Measurements from ENCODE around the gene TIAM2. TPM values are rescaled to one million over a fixed set of nuclear protein-coding genes. Genes with fewer than 3 reads are reported as not detected.

TIAM2 gene
- total and polyA plus RNA-seq, 12 donors = 4.0 to 24.7 (median 8.8) TPM

GRCh38 chr6:155038104-155038503 lies 43.0 kb downstream of the TIAM2 start:
- Histone ChIP-seq H3K27ac (no peak overlapping the region), H3K27me3 (no peaks in the 10 kb centered on the region), H3K9me3 (replicated peaks in 1 of 3) (no peaks in the 10 kb centered on the region), H3K4me1 (replicated peaks in 1 of 2) (peaks cover 0 to 4% of the 10 kb centered on the region in 2 donors), H3K36me3 (replicated peaks in 1 of 2) (no peaks in the 10 kb centered on the region), H3K4me3 (no peak overlapping the region)
- TF ChIP-seq CTCF (IDR thresholded peaks at IDR 0.05) = no peak
- no peak for TF ChIP-seq POLR2A (IDR thresholded peaks at IDR 0.05)
- no peak for DNase-seq
- WGBS, 4 donors = 92 to 100% (median 96%) methylated on average over 4 of the region's 4 CpGs
- intact Hi-C loops (cut with DNase I) = no loop called here

- intact Hi-C loops (cut with DNase I) = no loop called here
- no peak for DNase-seq
- Histone ChIP-seq H3K4me3 (no peak overlapping the region), H3K4me1 (replicated peaks in 1 of 2) (peaks cover 0 to 4% of the 10 kb centered on the region in 2 donors), H3K27ac (no peak overlapping the region), H3K9me3 (replicated peaks in 1 of 3) (no peaks in the 10 kb centered on the region), H3K36me3 (replicated peaks in 1 of 2) (no peaks in the 10 kb centered on the region), H3K27me3 (no peaks in the 10 kb centered on the region)
- TF ChIP-seq CTCF (IDR thresholded peaks at IDR 0.05) = no peak
- no peak for TF ChIP-seq POLR2A (IDR thresholded peaks at IDR 0.05)
- WGBS, 4 donors = 85 to 93% (median 91%) methylated on average over 2 of the region's 2 CpGs
These were observed 43.4 kb downstream of the TIAM2 start for GRCh38 chr6:155038527-155038926.

GRCh38 chr6:155039618-155040017 lies 44.5 kb downstream of the TIAM2 start:
- no peak for DNase-seq
- Histone ChIP-seq H3K27ac (no peak overlapping the region), H3K27me3 (no peaks in the 10 kb centered on the region), H3K4me3 (no peak overlapping the region), H3K9me3 (replicated peaks in 1 of 3) (no peaks in the 10 kb centered on the region), H3K36me3 (replicated peaks in 1 of 2) (no peaks in the 10 kb centered on the region), H3K4me1 (replicated peaks in 1 of 2) (peaks cover 0 to 4% of the 10 kb centered on the region in 2 donors)
- intact Hi-C loops (cut with DNase I) = no loop called here
- TF ChIP-seq CTCF (IDR thresholded peaks at IDR 0.05) = no peak
- TF ChIP-seq POLR2A (IDR thresholded peaks at IDR 0.05) = no peak
- 92 to 99% (median 93%) methylated on average over 3 of the region's 3 CpGs for WGBS, 4 donors

- Histone ChIP-seq H3K4me3 (no peak overlapping the region), H3K27ac (no peak overlapping the region), H3K9me3 (replicated peaks in 1 of 3) (no peaks in the 10 kb centered on the region), H3K27me3 (no peaks in the 10 kb centered on the region), H3K36me3 (replicated peaks in 1 of 2) (no peaks in the 10 kb centered on the region), H3K4me1 (replicated peaks in 1 of 2) (peaks cover 0 to 4% of the 10 kb centered on the region in 2 donors)
- intact Hi-C loops (cut with DNase I) = no loop called here
- no peak for TF ChIP-seq POLR2A (IDR thresholded peaks at IDR 0.05)
- TF ChIP-seq CTCF (IDR thresholded peaks at IDR 0.05) = no peak
- DNase-seq = no peak
- WGBS, 4 donors = 88 to 95% (median 93%) methylated on average over 2 of the region's 2 CpGs
These were observed 45.0 kb downstream of the TIAM2 start for GRCh38 chr6:155040154-155040553.

All from adrenal gland (tissue), 12 donors.